Epidermal melanocyte (primary cell): ENCODE results near the gene TSPAN7.

ENCODE experiments used
- DNase-seq: peaks from one replicate; pipeline ENCODE4 v3.0.0; 2011; ENCODE audit warnings: low spot score; ENCODE audit not compliant: insufficient read length

TSPAN7 gene

GRCh38 chrX:38594434-38594833 lies 33.1 kb downstream of the TSPAN7 start:
- DNase-seq = no peak

- no peak for DNase-seq
These were observed 34.5 kb downstream of the TSPAN7 start for GRCh38 chrX:38595801-38596200.

GRCh38 chrX:38596939-38597338 lies 35.6 kb downstream of the TSPAN7 start:
- DNase-seq = no peak

- no peak for DNase-seq
These were observed 38.7 kb downstream of the TSPAN7 start for GRCh38 chrX:38599796-38600755.

GRCh38 chrX:38601866-38602265 lies 40.5 kb downstream of the TSPAN7 start:
- DNase-seq = no peak

- no peak for DNase-seq
These were observed 45.5 kb downstream of the TSPAN7 start for GRCh38 chrX:38606821-38607220.

- no peak for DNase-seq
These were observed 46.6 kb downstream of the TSPAN7 start for GRCh38 chrX:38607976-38608375.

GRCh38 chrX:38610849-38611248 lies 49.5 kb downstream of the TSPAN7 start:
- no peak for DNase-seq

GRCh38 chrX:38612281-38612680 lies 50.9 kb downstream of the TSPAN7 start:
- DNase-seq = no peak

GRCh38 chrX:38614485-38614884 lies 53.1 kb downstream of the TSPAN7 start:
- DNase-seq = no peak

GRCh38 chrX:38616904-38617303 lies 55.6 kb downstream of the TSPAN7 start:
- no peak for DNase-seq

GRCh38 chrX:38618180-38618579 lies 56.8 kb downstream of the TSPAN7 start:
- DNase-seq = no peak

- no peak for DNase-seq
These were observed 59.3 kb downstream of the TSPAN7 start for GRCh38 chrX:38620623-38621022.

- DNase-seq = no peak
These were observed 65.0 kb downstream of the TSPAN7 start for GRCh38 chrX:38626296-38626695.

GRCh38 chrX:38627683-38628082 lies 66.3 kb downstream of the TSPAN7 start:
- DNase-seq = no peak

GRCh38 chrX:38628587-38628986 lies 67.2 kb downstream of the TSPAN7 start:
- DNase-seq = no peak

GRCh38 chrX:38632516-38632915 lies 71.2 kb downstream of the TSPAN7 start:
- no peak for DNase-seq

GRCh38 chrX:38634665-38635064 lies 73.3 kb downstream of the TSPAN7 start:
- no peak for DNase-seq

GRCh38 chrX:38636949-38637819 lies 75.8 kb downstream of the TSPAN7 start:
- no peak for DNase-seq

GRCh38 chrX:38638952-38639529 lies 77.7 kb downstream of the TSPAN7 start:
- no peak for DNase-seq

GRCh38 chrX:38639730-38640129 lies 78.4 kb downstream of the TSPAN7 start:
- no peak for DNase-seq

- no peak for DNase-seq
These were observed 79.9 kb downstream of the TSPAN7 start for GRCh38 chrX:38641197-38641596.
